HG03060 (cell line): ENCODE results near the gene PRTN3.
A peak's percentile ranks its signal among the peaks of the same experiment; 100 is the strongest.

Experiments used
- ATAC-seq: cut with Tn5 transposase; IDR thresholded peaks from one replicate; pipeline ENCODE4 v1.9.1; 2021; ENCODE audit warnings: low read depth, moderate number of reproducible peaks; ENCODE audit not compliant: unreplicated experiment

PRTN3 gene

DNA sequence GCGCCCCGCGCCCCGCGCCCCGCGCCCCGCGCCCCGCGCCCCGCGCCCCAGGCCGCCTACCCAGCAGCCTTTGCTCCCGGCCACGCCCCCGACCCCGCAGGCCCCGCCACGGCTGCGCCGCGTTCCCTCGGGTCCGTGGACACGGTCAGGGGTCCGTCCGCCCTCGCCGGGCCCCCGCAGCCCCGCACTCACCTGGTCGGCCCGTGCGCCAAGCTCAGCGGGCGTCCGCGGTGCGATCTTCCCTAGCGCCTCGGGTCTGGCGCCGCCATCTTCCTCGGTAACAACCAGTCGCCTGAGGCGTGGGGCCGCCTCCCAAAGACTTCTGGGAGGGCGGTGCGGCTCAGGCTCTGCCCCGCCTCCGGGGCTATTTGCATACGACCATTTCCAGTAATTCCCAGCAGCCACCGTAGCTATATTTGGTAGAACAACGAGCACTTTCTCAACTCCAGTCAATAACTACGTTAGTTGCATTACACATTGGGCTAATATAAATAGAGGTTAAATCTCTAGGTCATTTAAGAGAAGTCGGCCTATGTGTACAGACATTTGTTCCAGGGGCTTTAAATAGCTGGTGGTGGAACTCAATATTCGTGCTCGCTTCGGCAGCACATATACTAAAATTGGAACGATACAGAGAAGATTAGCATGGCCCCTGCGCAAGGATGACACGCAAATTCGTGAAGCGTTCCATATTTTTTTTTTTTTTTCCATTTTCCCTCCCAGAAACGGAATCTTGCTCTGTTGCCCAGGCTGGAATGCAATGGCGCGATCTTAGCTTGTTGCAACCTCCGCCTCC, 52.3 kb downstream of the PRTN3 start, which contains the start of the genes MED16 and RNU6-9:
Gene MED16 (minus strand): TSS at position 294 of the 796 bp plus-strand sequence. CDS start 2,056 bp downstream, outside the sequence.
Gene RNU6-9 (plus strand): TSS at position 591 of the 796 bp plus-strand sequence.
- ATAC-seq, result peak; percentile 70

DNA sequence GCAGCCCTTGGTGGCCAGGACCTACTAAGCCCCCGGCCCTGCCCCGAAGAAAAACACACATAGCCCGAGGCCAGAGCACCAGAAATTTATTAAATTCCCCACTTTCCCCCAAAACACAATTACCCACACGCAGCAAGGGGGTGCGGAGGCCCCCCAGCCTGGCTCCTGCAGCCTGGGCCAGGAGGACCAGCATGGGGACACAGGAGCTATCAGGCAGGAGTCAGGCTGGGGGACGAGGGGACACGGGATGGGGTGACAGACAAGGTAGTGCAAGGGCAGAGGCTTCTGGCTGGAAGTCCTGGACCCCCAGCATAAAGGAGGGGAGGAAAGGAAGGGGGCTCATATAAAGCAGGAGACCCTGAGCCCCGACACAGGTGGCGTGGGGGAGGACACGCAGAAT, 55.6 kb downstream of the PRTN3 start:
- ATAC-seq, result no peak

DNA sequence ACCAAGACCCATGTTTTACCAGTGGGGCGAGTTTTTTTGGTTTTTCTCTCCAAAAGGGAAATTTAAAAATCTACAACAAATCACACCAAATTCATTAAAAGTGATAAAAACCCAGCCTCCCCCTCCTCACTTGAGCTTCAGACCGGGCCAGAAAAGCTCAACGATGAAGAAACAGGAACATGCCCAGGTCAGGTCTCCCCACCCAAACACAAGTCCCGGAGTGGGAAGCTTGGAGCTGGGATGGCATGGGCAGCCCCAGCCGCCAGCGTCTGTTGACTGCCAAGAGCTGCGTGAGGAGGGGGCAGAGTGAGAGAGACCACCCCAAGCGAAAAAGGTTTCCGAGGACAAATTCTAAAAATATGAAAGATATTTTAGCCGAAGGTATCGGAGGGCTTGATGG, 56.2 kb downstream of the PRTN3 start:
- ATAC-seq, result no peak

DNA sequence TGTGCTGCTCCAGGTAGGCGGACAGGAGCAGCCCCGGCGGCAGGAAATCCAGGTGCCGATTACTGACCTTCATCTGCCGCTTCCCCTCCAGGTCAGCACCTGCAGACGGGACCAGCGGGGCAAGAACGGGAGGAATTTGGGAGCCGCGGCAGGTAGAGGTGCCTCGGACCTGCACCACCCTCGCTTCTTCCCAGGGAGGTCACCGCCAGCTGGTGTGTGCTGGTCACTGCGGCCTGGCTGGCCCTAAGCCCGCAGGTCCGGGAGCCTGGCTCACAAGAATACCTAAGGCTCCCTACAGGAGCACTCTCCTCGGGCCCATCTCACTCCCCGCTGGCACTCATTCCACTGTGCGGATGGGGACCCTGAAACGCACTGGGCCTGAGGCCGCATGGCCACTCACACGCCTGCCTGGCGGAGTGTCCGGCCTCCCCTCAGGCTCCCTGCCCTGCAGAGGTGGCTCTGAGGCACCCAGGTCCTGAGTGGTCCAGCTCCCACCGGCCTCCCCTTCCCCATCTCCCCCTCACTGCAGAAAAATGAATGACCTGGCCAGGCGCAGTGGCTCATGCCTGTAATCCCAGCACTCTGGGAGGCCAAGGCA, 56.7 kb downstream of the PRTN3 start:
- no peak for ATAC-seq
